H9 (cell line): ENCODE measurements around the gene C3orf49. TPM values are rescaled to one million over a fixed set of nuclear protein-coding genes. Genes with fewer than 3 reads are reported as not detected.
A peak's percentile ranks its signal among the peaks of the same experiment; 100 is the strongest.

ENCODE experiments used
- DNase-seq: peaks from one replicate; pipeline ENCODE4 v3.0.0-alpha.2; 2017
- H2AFZ ChIP-seq: one replicate; pipeline ENCODE4 v1.6.1; 2013; ENCODE audit warnings: mild to moderate bottlenecking, low read length, control low read depth, moderate library complexity
- H2AK5ac ChIP-seq: 2 replicates; pipeline ENCODE4 v1.6.1; 2013; ENCODE audit warnings: low read length, control low read depth, mixed read lengths; ENCODE audit not compliant: insufficient read length
- H2BK120ac ChIP-seq: one replicate; pipeline ENCODE4 v1.6.1; 2013; ENCODE audit warnings: low read depth, mild to moderate bottlenecking, low read length, control low read depth, inconsistent platforms; ENCODE audit not compliant: poor library complexity, severe bottlenecking
- H2BK12ac ChIP-seq: 2 replicates; pipeline ENCODE4 v1.6.1; 2013; ENCODE audit warnings: low read length, control low read depth, mixed read lengths, low read depth; ENCODE audit not compliant: insufficient read length
- H2BK15ac ChIP-seq: 2 replicates; pipeline ENCODE4 v1.6.1; 2013; ENCODE audit warnings: low read depth, low read length, control low read depth
- H2BK20ac ChIP-seq: one replicate; pipeline ENCODE4 v1.6.1; 2013; ENCODE audit warnings: low read depth, mild to moderate bottlenecking, low read length, control low read depth, inconsistent platforms; ENCODE audit not compliant: poor library complexity, severe bottlenecking
- H2BK5ac ChIP-seq: 2 replicates; pipeline ENCODE4 v1.6.1; 2013; ENCODE audit warnings: low read length, control low read depth, mixed read lengths; ENCODE audit not compliant: insufficient read length
- H3K14ac ChIP-seq: 2 replicates; pipeline ENCODE4 v1.6.1; 2013; ENCODE audit warnings: low read length, control low read depth; ENCODE audit not compliant: insufficient read depth
- H3K18ac ChIP-seq: 2 replicates; pipeline ENCODE4 v1.6.1; 2013; ENCODE audit warnings: low read depth, mild to moderate bottlenecking, mixed read lengths, low read length, control low read depth; ENCODE audit not compliant: insufficient read length
- H3K23ac ChIP-seq: 2 replicates; pipeline ENCODE4 v1.6.1; 2013; ENCODE audit warnings: low read length, control low read depth, mixed read lengths, low read depth; ENCODE audit not compliant: insufficient read length
- H3K23me2 ChIP-seq: 2 replicates; pipeline ENCODE4 v1.6.1; 2013; ENCODE audit warnings: low read depth, mild to moderate bottlenecking, mixed read lengths, low read length, control low read depth; ENCODE audit not compliant: insufficient read length, poor library complexity, severe bottlenecking
- H3K27ac ChIP-seq: 2 replicates; pipeline ENCODE4 v1.5.1; 2013; ENCODE audit warnings: low read length, control low read depth, mixed read lengths, low read depth; ENCODE audit not compliant: insufficient read length
- H3K27me3 ChIP-seq: 2 replicates; pipeline ENCODE4 v1.6.1; 2013; ENCODE audit warnings: low read length, control low read depth, inconsistent platforms; ENCODE audit not compliant: insufficient read depth
- H3K4ac ChIP-seq: 2 replicates; pipeline ENCODE4 v1.6.1; 2013; ENCODE audit warnings: low read depth, mild to moderate bottlenecking, control low read depth, inconsistent platforms, low read length, moderate library complexity
- H3K4me1 ChIP-seq: 2 replicates; pipeline ENCODE4 v1.6.1; 2013; ENCODE audit warnings: low read length, control low read depth, inconsistent platforms; ENCODE audit not compliant: insufficient read depth
- H3K4me2 ChIP-seq: 2 replicates; pipeline ENCODE4 v1.6.1; 2013; ENCODE audit warnings: low read length, control low read depth, mixed read lengths; ENCODE audit not compliant: insufficient read length, insufficient read depth
- H3K56ac ChIP-seq: 2 replicates; pipeline ENCODE4 v1.6.1; 2013; ENCODE audit warnings: low read depth, mild to moderate bottlenecking, mixed read lengths, low read length, control low read depth; ENCODE audit not compliant: insufficient read length
- H3K79me1 ChIP-seq: 2 replicates; pipeline ENCODE4 v1.6.1; 2013; ENCODE audit warnings: low read depth, mild to moderate bottlenecking, moderate library complexity, low read length, control low read depth, inconsistent platforms; ENCODE audit not compliant: insufficient read depth, poor library complexity, severe bottlenecking
- H3K79me2 ChIP-seq: 2 replicates; pipeline ENCODE4 v1.6.1; 2013; ENCODE audit warnings: low read length, control low read depth, inconsistent platforms; ENCODE audit not compliant: insufficient read depth
- H3K9ac ChIP-seq: 2 replicates; pipeline ENCODE4 v1.6.1; 2013; ENCODE audit warnings: low read length, control low read depth, mixed read lengths; ENCODE audit not compliant: insufficient read length; ENCODE audit errors: extremely low read depth
- H3K9me3 ChIP-seq: one replicate; pipeline ENCODE4 v1.6.1; 2013; ENCODE audit warnings: low read depth, low read length, inconsistent platforms; ENCODE audit not compliant: control insufficient read depth
- H3T11ph ChIP-seq: one replicate; pipeline ENCODE4 v1.6.1; 2013; ENCODE audit warnings: mild to moderate bottlenecking, low read length, control low read depth, inconsistent platforms
- H4K20me1 ChIP-seq: one replicate; pipeline ENCODE4 v1.6.1; 2013; ENCODE audit not compliant: control insufficient read depth, insufficient read length, insufficient read depth
- H4K5ac ChIP-seq: 2 replicates; pipeline ENCODE4 v1.6.1; 2013; ENCODE audit warnings: low read depth, mild to moderate bottlenecking, mixed read lengths, low read length, control low read depth; ENCODE audit not compliant: insufficient read length
- H4K8ac ChIP-seq: replicated peaks from 2 replicates; pipeline ENCODE4 v1.6.1; 2013; ENCODE audit warnings: low read length, control low read depth, mixed read lengths, low read depth; ENCODE audit not compliant: insufficient read length
- H4K91ac ChIP-seq: 2 replicates; pipeline ENCODE4 v1.6.1; 2013; ENCODE audit warnings: low read depth, mild to moderate bottlenecking, moderate library complexity, mixed read lengths, low read length, control low read depth; ENCODE audit not compliant: insufficient read length
- H3K27ac Mint-ChIP-seq, 3 experiments: 2 replicates in 2 of 3; 3 replicates in 1 of 3; pipeline ENCODE4 v1.8.0; 2020 to 2021; ENCODE audit warnings: mixed read lengths in 3 of 3, mild to moderate bottlenecking in 1 of 3, moderate library complexity in 1 of 3
- H3K27me3 Mint-ChIP-seq: 2 replicates; pipeline ENCODE4 v1.8.0; 2021; ENCODE audit warnings: low read depth, mild to moderate bottlenecking, moderate library complexity, mixed read lengths
- H3K36me3 Mint-ChIP-seq, 3 experiments: 2 replicates in 2 of 3; 3 replicates in 1 of 3; pipeline ENCODE4 v1.8.0; 2020 to 2021; ENCODE audit warnings: low read depth in 3 of 3, mixed read lengths in 3 of 3; ENCODE audit not compliant: insufficient read depth in 1 of 3
- H3K4me1 Mint-ChIP-seq, 2 experiments: 2 replicates each; pipeline ENCODE4 v1.8.0; 2020; ENCODE audit warnings: mixed read lengths in 2 of 2
- H3K4me3 Mint-ChIP-seq, 2 experiments: 2 replicates in 1 of 2; 3 replicates in 1 of 2; pipeline ENCODE4 v1.8.0; 2020 to 2021; ENCODE audit warnings: mild to moderate bottlenecking in 2 of 2, mixed read lengths in 2 of 2, moderate library complexity in 1 of 2
- H3K9me3 Mint-ChIP-seq, 2 experiments: 2 replicates in 1 of 2; 3 replicates in 1 of 2; pipeline ENCODE4 v1.8.0; 2020; ENCODE audit warnings: mild to moderate bottlenecking in 2 of 2, mixed read lengths in 2 of 2, moderate library complexity in 1 of 2
- WGBS: extraction: QIAGEN DNeasy Blood & Tissue Kit; methylation state at CpG from one replicate; pipeline ENCODE4 v1.1.7; 2013; ENCODE audit warnings: missing lambda C conversion rate, low lambda C conversion rate, mixed read lengths; ENCODE audit not compliant: insufficient read length; ENCODE audit errors: extremely low coverage; 5-methylcytosine and 5-hydroxymethylcytosine counted together
- total RNA-seq: library from RNA; stranded (reverse); gene quantifications from 2 replicates; pipeline ENCODE4 v1.2.1, GENCODE V29; 2021
- TF ChIP-seq, protein P1 (sequence below): fragments of 200-600 bp; sonication (generic); conservative IDR thresholded peaks from 3 replicates; pipeline ENCODE4 v1.8.0; 2021; ENCODE audit warnings: antibody characterized with exemption, mild to moderate bottlenecking

Gene C3orf49
- total RNA-seq, 1 experiment from 2014 or later, result not detected

GRCh38 chr3:63814237-63814636, 4.9 kb upstream of the C3orf49 start:
- no peaks in the 10 kb centered on the region for H3K36me3 Mint-ChIP-seq

More at GRCh38 chr3:63814237-63814636, 4.9 kb upstream of the C3orf49 start:
- Histone ChIP-seq H3T11ph (no peak overlapping the region), H3K4me2 (no peak overlapping the region), H4K5ac (no peak overlapping the region), H3K9ac (no peak overlapping the region), H4K91ac (no peak overlapping the region), H3K79me1 (no peaks in the 10 kb centered on the region), H2BK12ac (no peak overlapping the region), H4K20me1 (no peaks in the 10 kb centered on the region), H3K27ac (no peak overlapping the region), H2AK5ac (no peak overlapping the region), H3K9me3 (no peaks in the 10 kb centered on the region), H3K56ac (no peak overlapping the region), H2BK20ac (no peak overlapping the region), H3K23ac (no peak overlapping the region), H3K14ac (no peak overlapping the region), H2BK5ac (no peak overlapping the region), H3K27me3 (no peaks in the 10 kb centered on the region), H3K79me2 (no peaks in the 10 kb centered on the region), H3K18ac (no peak overlapping the region), H2AFZ (no peak overlapping the region), H3K4ac (no peak overlapping the region), H2BK15ac (no peak overlapping the region), H3K23me2 (no peaks in the 10 kb centered on the region), H4K8ac (no peak overlapping the region), H3K4me1 (0 out of 2 replicates have a peak, but pooled peaks cover 3% of the 10 kb centered on the region), H2BK120ac (no peak overlapping the region)
- Mint-ChIP-seq H3K4me1 (peaks cover 15 to 25% of the 10 kb centered on the region in 2 experiments), H3K4me3 (no peak overlapping the region), H3K27ac (0 out of 7 replicates have a peak overlapping the region, but pooled peaks of 1 of the 3 experiments have one; percentile 10), H3K9me3 (no peaks in the 10 kb centered on the region), H3K27me3 (no peaks in the 10 kb centered on the region)
- DNase-seq, result no peak
- no CpG with 5 or more reads among the region's 3 CpGs for WGBS
- TF ChIP-seq, protein P1, sequence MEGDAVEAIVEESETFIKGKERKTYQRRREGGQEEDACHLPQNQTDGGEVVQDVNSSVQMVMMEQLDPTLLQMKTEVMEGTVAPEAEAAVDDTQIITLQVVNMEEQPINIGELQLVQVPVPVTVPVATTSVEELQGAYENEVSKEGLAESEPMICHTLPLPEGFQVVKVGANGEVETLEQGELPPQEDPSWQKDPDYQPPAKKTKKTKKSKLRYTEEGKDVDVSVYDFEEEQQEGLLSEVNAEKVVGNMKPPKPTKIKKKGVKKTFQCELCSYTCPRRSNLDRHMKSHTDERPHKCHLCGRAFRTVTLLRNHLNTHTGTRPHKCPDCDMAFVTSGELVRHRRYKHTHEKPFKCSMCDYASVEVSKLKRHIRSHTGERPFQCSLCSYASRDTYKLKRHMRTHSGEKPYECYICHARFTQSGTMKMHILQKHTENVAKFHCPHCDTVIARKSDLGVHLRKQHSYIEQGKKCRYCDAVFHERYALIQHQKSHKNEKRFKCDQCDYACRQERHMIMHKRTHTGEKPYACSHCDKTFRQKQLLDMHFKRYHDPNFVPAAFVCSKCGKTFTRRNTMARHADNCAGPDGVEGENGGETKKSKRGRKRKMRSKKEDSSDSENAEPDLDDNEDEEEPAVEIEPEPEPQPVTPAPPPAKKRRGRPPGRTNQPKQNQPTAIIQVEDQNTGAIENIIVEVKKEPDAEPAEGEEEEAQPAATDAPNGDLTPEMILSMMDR, result no peak
